Mesenchymal stem cell (in vitro differentiated cells and primary cell): Measurements from ENCODE around the gene UPF3B. TPM values are rescaled to one million over a fixed set of nuclear protein-coding genes. Genes with fewer than 3 reads are reported as not detected.

Experiments used
- DNase-seq: peaks from one replicate; pipeline ENCODE4 v3.0.0-alpha.2; 2013
- H2AFZ ChIP-seq: one replicate; pipeline ENCODE4 v1.6.1; 2013; ENCODE audit warnings: low read depth, mild to moderate bottlenecking, control low read depth, inconsistent platforms, low read length, moderate library complexity
- H2AK5ac ChIP-seq: 2 replicates; pipeline ENCODE4 v1.6.1; 2013; ENCODE audit warnings: low read length, moderate library complexity, mild to moderate bottlenecking, inconsistent platforms; ENCODE audit not compliant: severe bottlenecking
- H2BK120ac ChIP-seq: one replicate; pipeline ENCODE4 v1.6.1; 2013; ENCODE audit warnings: low read depth, mild to moderate bottlenecking, inconsistent platforms, low read length, moderate library complexity
- H2BK12ac ChIP-seq, 2 experiments: one replicate each; pipeline ENCODE4 v1.6.1; 2013; ENCODE audit warnings: inconsistent platforms in 2 of 2, low read length in 2 of 2, mild to moderate bottlenecking in 2 of 2, moderate library complexity in 2 of 2, control low read depth in 1 of 2
- H2BK15ac ChIP-seq: one replicate; pipeline ENCODE4 v1.6.1; 2013; ENCODE audit warnings: mild to moderate bottlenecking, low read depth, inconsistent platforms; ENCODE audit not compliant: poor library complexity, severe bottlenecking
- H2BK5ac ChIP-seq: 2 replicates; pipeline ENCODE4 v1.6.1; 2013; ENCODE audit warnings: low read depth, mild to moderate bottlenecking, low read length, control low read depth, inconsistent platforms; ENCODE audit not compliant: poor library complexity, severe bottlenecking
- H3K14ac ChIP-seq, 2 experiments: one replicate each; pipeline ENCODE4 v1.6.1; 2013; ENCODE audit warnings: inconsistent platforms in 2 of 2, low read length in 2 of 2, control low read depth in 1 of 2, mild to moderate bottlenecking in 1 of 2, moderate library complexity in 1 of 2
- H3K18ac ChIP-seq, 2 experiments: one replicate each; pipeline ENCODE4 v1.6.1; 2013; ENCODE audit warnings: inconsistent platforms in 2 of 2, low read length in 2 of 2, control low read depth in 1 of 2, low read depth in 1 of 2, mild to moderate bottlenecking in 1 of 2
- H3K23ac ChIP-seq, 2 experiments: one replicate each; pipeline ENCODE4 v1.6.1; 2013; ENCODE audit warnings: inconsistent platforms in 2 of 2, low read length in 2 of 2, mild to moderate bottlenecking in 2 of 2, moderate library complexity in 2 of 2, control low read depth in 1 of 2
- H3K27ac ChIP-seq: 2 replicates; pipeline ENCODE4 v1.5.1; 2013; ENCODE audit warnings: mild to moderate bottlenecking, moderate library complexity, low read length, control low read depth, inconsistent platforms; ENCODE audit not compliant: poor library complexity, severe bottlenecking
- H3K27me3 ChIP-seq, 2 experiments: 2 replicates each; pipeline versions ENCODE4 v1.6.1 to v1.7.0; 2013; ENCODE audit warnings: low read length in 2 of 2, mild to moderate bottlenecking in 2 of 2, moderate library complexity in 2 of 2, control low read depth in 1 of 2, inconsistent platforms in 1 of 2; ENCODE audit not compliant: control insufficient read depth in 1 of 2, insufficient read depth in 1 of 2
- H3K36me3 ChIP-seq, 2 experiments: 2 replicates each; pipeline versions ENCODE4 v1.6.1 to v1.7.0; 2013; ENCODE audit warnings: low read length in 2 of 2, control low read depth in 1 of 2, inconsistent platforms in 1 of 2, low read depth in 1 of 2, mild to moderate bottlenecking in 1 of 2; ENCODE audit not compliant: insufficient read depth in 2 of 2, control insufficient read depth in 1 of 2
- H3K4ac ChIP-seq, 2 experiments: one replicate each; pipeline ENCODE4 v1.6.1; 2013; ENCODE audit warnings: inconsistent platforms in 2 of 2, low read length in 2 of 2, mild to moderate bottlenecking in 2 of 2, moderate library complexity in 2 of 2, control low read depth in 1 of 2, low read depth in 1 of 2
- H3K4me1 ChIP-seq: 2 replicates; pipeline ENCODE4 v1.6.1; 2013; ENCODE audit warnings: low read depth, low read length, control low read depth; ENCODE audit not compliant: control insufficient read depth, insufficient read depth
- H3K4me2 ChIP-seq: 2 replicates; pipeline ENCODE4 v1.6.1; 2013; ENCODE audit warnings: low read length, mild to moderate bottlenecking, inconsistent platforms; ENCODE audit not compliant: poor library complexity, severe bottlenecking
- H3K4me3 ChIP-seq, 2 experiments: 2 replicates each; pipeline versions ENCODE4 v1.5.1 to v1.7.0; 2013; ENCODE audit warnings: low read length in 2 of 2, mild to moderate bottlenecking in 2 of 2, control low read depth in 1 of 2, low read depth in 1 of 2; ENCODE audit not compliant: insufficient read depth in 1 of 2
- H3K79me1 ChIP-seq: replicated peaks from 2 replicates; pipeline ENCODE4 v1.6.1; 2013; ENCODE audit warnings: mild to moderate bottlenecking, control low read depth, low read length, inconsistent platforms; ENCODE audit not compliant: poor library complexity, severe bottlenecking
- H3K9ac ChIP-seq: 2 replicates; pipeline ENCODE4 v1.7.0; 2013; ENCODE audit warnings: mild to moderate bottlenecking, low read length, moderate library complexity
- H3K9me3 ChIP-seq: 2 replicates; pipeline ENCODE4 v1.7.0; 2013; ENCODE audit warnings: mild to moderate bottlenecking, low read length; ENCODE audit not compliant: control insufficient read depth
- H4K8ac ChIP-seq: one replicate; pipeline ENCODE4 v1.6.1; 2013; ENCODE audit warnings: inconsistent platforms, mild to moderate bottlenecking, low read length, moderate library complexity
- H4K91ac ChIP-seq: one replicate; pipeline ENCODE4 v1.6.1; 2013; ENCODE audit warnings: mild to moderate bottlenecking, low read length, inconsistent platforms
- WGBS: methylation state at CpG from one replicate; pipeline ENCODE4 v1.1.7; 2013; ENCODE audit warnings: mixed read lengths; 5-methylcytosine and 5-hydroxymethylcytosine counted together
- polyA plus RNA-seq, 2 experiments: library from polyadenylated mRNA; stranded (reverse); fragments of 200-250 nt; gene quantifications; one replicate each; pipeline ENCODE4 v1.2.3, GENCODE V29; 2013

The UPF3B gene
- 17.5 TPM for polyA plus RNA-seq (2013, experiment 1 of 2)
- 16.8 TPM for polyA plus RNA-seq (2013, experiment 2 of 2)

GRCh38 chrX:119852382-119853353 is at the start of gene UPF3B:
Gene UPF3B, minus strand, starts transcription at chrX:119852963. Its CDS starts 35 bp downstream, at chrX:119852928.
- Histone ChIP-seq H3K27me3 (no peaks in the 10 kb centered on the region), H3K4me2 (peak within 1 kb of the TSS; percentile 50), H2AK5ac (no peak within 1 kb of the TSS), H3K4me1 (no peaks in the 10 kb centered on the region), H2BK5ac (no peak within 1 kb of the TSS), H3K27ac (peak within 1 kb of the TSS; percentile 91), H3K9me3 (no peaks in the 10 kb centered on the region), H3K79me1 (no peaks in the 10 kb centered on the region), H4K8ac (peak within 1 kb of the TSS; percentile 64), H4K91ac (no peak within 1 kb of the TSS), H3K4me3 (peak within 1 kb of the TSS; percentile 71 to 83), H3K14ac (no peak within 1 kb of the TSS), H3K9ac (peak within 1 kb of the TSS; percentile 90), H2BK15ac (peak within 1 kb of the TSS; percentile 28), H3K4ac (no peak within 1 kb of the TSS), H2BK12ac (no peak within 1 kb of the TSS), H3K36me3 (peaks cover 0 to 3% of the 10 kb centered on the region in 2 experiments), H3K23ac (no peak within 1 kb of the TSS), H2BK120ac (peak within 1 kb of the TSS; percentile 61), H2AFZ (no peak within 1 kb of the TSS), H3K18ac (peak within 1 kb of the TSS; percentile 71 to 75)
- WGBS, result under 1% methylated on average over 48 of the region's 54 CpGs
- peak; percentile 98 for DNase-seq

- Histone ChIP-seq H3K23ac (no peak overlapping the region), H3K9ac (no peak overlapping the region), H2BK15ac (no peak overlapping the region), H3K36me3 (no peaks in the 10 kb centered on the region), H3K4me1 (no peaks in the 10 kb centered on the region), H3K14ac (no peak overlapping the region), H3K27ac (no peak overlapping the region), H3K18ac (no peak overlapping the region), H3K4ac (no peak overlapping the region), H2AK5ac (no peak overlapping the region), H3K4me3 (no peak overlapping the region), H3K9me3 (no peaks in the 10 kb centered on the region), H2BK5ac (no peak overlapping the region), H2BK120ac (no peak overlapping the region), H3K79me1 (no peaks in the 10 kb centered on the region), H3K4me2 (no peak overlapping the region), H4K91ac (no peak overlapping the region), H2AFZ (no peak overlapping the region), H3K27me3 (no peaks in the 10 kb centered on the region), H4K8ac (no peak overlapping the region), H2BK12ac (no peak overlapping the region)
- WGBS, result 40% methylated on average over 1 of the region's 1 CpG
- DNase-seq, result no peak
Measured at GRCh38 chrX:119900976-119901375, 48.2 kb upstream of the UPF3B start.

GRCh38 chrX:119899125-119899524 is 46.4 kb upstream of the UPF3B start:
- Histone ChIP-seq H3K9me3 (no peaks in the 10 kb centered on the region), H3K4ac (no peak overlapping the region), H3K79me1 (no peaks in the 10 kb centered on the region), H2BK12ac (no peak overlapping the region), H3K27me3 (no peaks in the 10 kb centered on the region), H3K23ac (no peak overlapping the region), H2BK5ac (no peak overlapping the region), H3K9ac (no peak overlapping the region), H2BK15ac (no peak overlapping the region), H3K4me3 (no peak overlapping the region), H4K91ac (no peak overlapping the region), H4K8ac (no peak overlapping the region), H3K27ac (no peak overlapping the region), H3K4me2 (no peak overlapping the region), H3K18ac (no peak overlapping the region), H3K14ac (no peak overlapping the region), H2BK120ac (no peak overlapping the region), H2AFZ (no peak overlapping the region), H3K36me3 (no peaks in the 10 kb centered on the region), H2AK5ac (no peak overlapping the region), H3K4me1 (no peaks in the 10 kb centered on the region)
- no peak for DNase-seq
- 25% methylated on average over 2 of the region's 2 CpGs for WGBS

- no peak within 1 kb of the TSS for H3K14ac ChIP-seq
- no peak within 1 kb of the TSS for H2BK120ac ChIP-seq
- no peak within 1 kb of the TSS for H3K18ac ChIP-seq
- H3K4me1 ChIP-seq, result no peaks in the 10 kb centered on the region
- peak; percentile 22 for DNase-seq
- peaks cover 0 to 3% of the 10 kb centered on the region in 2 experiments for H3K27me3 ChIP-seq
- H3K4me2 ChIP-seq, result no peak within 1 kb of the TSS
- no peaks in the 10 kb centered on the region for H3K36me3 ChIP-seq
- no peak within 1 kb of the TSS for H3K4ac ChIP-seq
- no peak within 1 kb of the TSS for H3K4me3 ChIP-seq
- no peak within 1 kb of the TSS for H2BK5ac ChIP-seq
- no peaks in the 10 kb centered on the region for H3K79me1 ChIP-seq
- H2AK5ac ChIP-seq, result no peak within 1 kb of the TSS
- H2BK12ac ChIP-seq, result no peak within 1 kb of the TSS
- H2BK15ac ChIP-seq, result no peak within 1 kb of the TSS
- 73% methylated on average over 2 of the region's 4 CpGs for WGBS
- no peak within 1 kb of the TSS for H3K27ac ChIP-seq
- no peak within 1 kb of the TSS for H4K8ac ChIP-seq
- no peaks in the 10 kb centered on the region for H3K9me3 ChIP-seq
- no peak within 1 kb of the TSS for H3K9ac ChIP-seq
- no peak within 1 kb of the TSS for H3K23ac ChIP-seq
- H4K91ac ChIP-seq, result no peak within 1 kb of the TSS
- H2AFZ ChIP-seq, result no peak within 1 kb of the TSS
Measured at GRCh38 chrX:119895843-119896326, 43.1 kb upstream of the UPF3B start, which contains the start of gene AKAP14. Gene AKAP14, plus strand, starts transcription at chrX:119895893. Its CDS starts 7,331 bp downstream, at chrX:119903224.
